HepG2 (cell line): ENCODE results near the gene GRB7. TPM values are rescaled to one million over a fixed set of nuclear protein-coding genes. Genes with fewer than 3 reads are reported as not detected.

Experiments
- ARID2 ChIP-seq: sonication (generic); formaldehyde crosslinking; IDR thresholded peaks from 2 replicates; pipeline ENCODE4 v1.8.1; 2022; ENCODE audit warnings: mild to moderate bottlenecking, missing genetic modification reagents, borderline replicate concordance
- CAMTA2 ChIP-seq: sonication (generic); formaldehyde crosslinking; IDR thresholded peaks from 2 replicates; pipeline ENCODE4 v1.4.0; 2020; ENCODE audit warnings: mild to moderate bottlenecking, missing genetic modification reagents, borderline replicate concordance
- GPN1 ChIP-seq: sonication (generic); formaldehyde crosslinking; IDR thresholded peaks from 2 replicates; pipeline ENCODE4 v1.5.1; 2020; ENCODE audit warnings: missing genetic modification reagents, borderline replicate concordance
- KLF16 ChIP-seq, 2 experiments: sonication (generic) in 1 of 2; formaldehyde crosslinking in 1 of 2; IDR thresholded peaks; 2 replicates each; pipeline versions ENCODE4 v1.6.1 to v1.8.0; 2016 to 2023; ENCODE audit warnings: missing genetic modification reagents in 2 of 2, missing compliant biosample characterization in 1 of 2
- MYC ChIP-seq: sonication (generic); formaldehyde crosslinking; IDR thresholded peaks from 2 replicates; pipeline ENCODE4 v1.9.0; 2021; ENCODE audit warnings: missing genetic modification reagents, borderline replicate concordance
- NBN ChIP-seq: fragments of 450-650 bp; conservative IDR thresholded peaks from 2 replicates; pipeline ENCODE4 v1.6.1; 2017
- NRL ChIP-seq: sonication (generic); formaldehyde crosslinking; IDR thresholded peaks from 2 replicates; pipeline ENCODE4 v1.5.0; 2020; ENCODE audit warnings: missing genetic modification reagents, mild to moderate bottlenecking, moderate library complexity, borderline replicate concordance
- U2AF1 ChIP-seq: fragments of 200-400 bp; formaldehyde crosslinking; optimal IDR thresholded peaks from 2 replicates; pipeline ENCODE3; 2017; ENCODE audit warnings: mild to moderate bottlenecking, low read depth, low read length
- ZNF17 ChIP-seq: sonication (generic); formaldehyde crosslinking; IDR thresholded peaks from 2 replicates; pipeline ENCODE4 v1.5.0; 2020; ENCODE audit warnings: mild to moderate bottlenecking, missing genetic modification reagents
- ZNF234 ChIP-seq: sonication (generic); formaldehyde crosslinking; conservative IDR thresholded peaks from 2 replicates; pipeline ENCODE4 v1.5.1; 2020; ENCODE audit warnings: mild to moderate bottlenecking, missing genetic modification reagents
- ZNF251 ChIP-seq: sonication (generic); formaldehyde crosslinking; IDR thresholded peaks from 2 replicates; pipeline ENCODE4 v1.9.0; 2021; ENCODE audit warnings: mild to moderate bottlenecking, missing genetic modification reagents
- ZNF263 ChIP-seq: sonication (generic); formaldehyde crosslinking; IDR thresholded peaks from 2 replicates; pipeline ENCODE4 v1.4.0; 2020; ENCODE audit warnings: missing genetic modification reagents
- polyA plus RNA-seq, 8 experiments: library from polyadenylated mRNA; depleted of rRNA in 3 of 8; stranded (reverse) in 7 of 8; unstranded in 1 of 8; fragments of >200 nt; fragmentation: Illumina TruSeq in 4 of 8; extraction: Trizol in 4 of 8; gene quantifications; 2 replicates each; pipeline versions ENCODE4 v1.2.1 to v1.2.3, GENCODE V29; 2011 to 2016; ENCODE audit warnings: low read depth in 4 of 8, missing spikeins in 1 of 8, mixed read lengths in 1 of 8; ENCODE audit not compliant: insufficient read depth in 1 of 8
- total RNA-seq, 5 experiments: library from RNA; depleted of rRNA; stranded (reverse); fragments of >200 nt; fragmentation: Illumina TruSeq; extraction: Trizol; gene quantifications; 2 replicates each; pipeline ENCODE4 v1.2.3, GENCODE V29; 2016; ENCODE audit warnings: low read depth in 1 of 5
- TF ChIP-seq, protein P1 (sequence below): sonication (generic); formaldehyde crosslinking; IDR thresholded peaks from 2 replicates; pipeline ENCODE4 v1.4.0; 2020; ENCODE audit warnings: missing genetic modification reagents
- TF ChIP-seq, protein P2 (sequence below): sonication (generic); IDR thresholded peaks from 2 replicates; pipeline ENCODE4 v1.6.1; 2016; ENCODE audit warnings: low read depth, borderline replicate concordance
- TF ChIP-seq, protein P3 (sequence below): sonication (generic); formaldehyde crosslinking; IDR thresholded peaks from 2 replicates; pipeline ENCODE4 v1.5.0; 2020; ENCODE audit warnings: mild to moderate bottlenecking, missing genetic modification reagents
- TF ChIP-seq, protein P4 (sequence below): sonication (generic); formaldehyde crosslinking; IDR thresholded peaks from 2 replicates; pipeline ENCODE4 v1.5.0; 2020; ENCODE audit warnings: mild to moderate bottlenecking, missing genetic modification reagents
- TF ChIP-seq, protein P5 (sequence below): sonication (generic); formaldehyde crosslinking; IDR thresholded peaks from 2 replicates; pipeline ENCODE4 v1.5.0; 2020; ENCODE audit warnings: mild to moderate bottlenecking, missing genetic modification reagents, borderline replicate concordance

Gene GRB7
- total and polyA plus RNA-seq, 2 of the 13 experiments (the other 11 are each of a cell fraction or from before 2014, with no cell fraction given): 60.2 to 77.7 TPM

DNA sequence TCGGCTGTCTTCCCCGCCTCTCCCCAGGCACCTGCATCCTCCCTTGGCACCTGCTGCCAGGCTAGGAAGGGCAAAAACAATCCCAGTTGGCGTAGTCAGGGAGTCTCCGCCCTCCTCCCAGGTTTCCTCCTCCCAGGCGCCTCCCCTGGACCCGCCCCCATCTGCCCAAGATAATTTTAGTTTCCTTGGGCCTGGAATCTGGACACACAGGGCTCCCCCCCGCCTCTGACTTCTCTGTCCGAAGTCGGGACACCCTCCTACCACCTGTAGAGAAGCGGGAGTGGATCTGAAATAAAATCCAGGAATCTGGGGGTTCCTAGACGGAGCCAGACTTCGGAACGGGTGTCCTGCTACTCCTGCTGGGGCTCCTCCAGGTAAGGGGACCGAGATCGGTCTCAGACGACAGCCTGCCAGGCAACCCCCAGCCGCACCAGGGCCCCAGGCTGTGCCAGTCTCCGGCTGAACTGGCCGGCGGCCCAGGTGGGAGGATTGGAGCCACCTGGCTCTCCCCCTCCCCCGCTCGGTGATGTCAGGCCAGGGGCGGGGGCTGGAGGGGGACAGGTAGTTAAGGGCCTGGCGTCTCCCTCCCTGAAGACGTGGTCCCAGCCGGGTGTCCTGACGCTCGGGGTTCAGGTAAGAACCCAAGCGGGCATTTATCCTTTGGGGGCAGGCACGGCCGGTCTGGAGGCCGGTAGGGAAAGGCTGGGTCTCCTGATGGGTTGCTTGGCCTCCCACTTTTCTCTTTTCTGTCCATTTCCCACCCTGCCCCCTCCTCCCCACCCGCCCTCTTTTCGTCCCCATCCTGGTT lies at the start of gene GRB7 (continued):
- TF ChIP-seq, protein P1, sequence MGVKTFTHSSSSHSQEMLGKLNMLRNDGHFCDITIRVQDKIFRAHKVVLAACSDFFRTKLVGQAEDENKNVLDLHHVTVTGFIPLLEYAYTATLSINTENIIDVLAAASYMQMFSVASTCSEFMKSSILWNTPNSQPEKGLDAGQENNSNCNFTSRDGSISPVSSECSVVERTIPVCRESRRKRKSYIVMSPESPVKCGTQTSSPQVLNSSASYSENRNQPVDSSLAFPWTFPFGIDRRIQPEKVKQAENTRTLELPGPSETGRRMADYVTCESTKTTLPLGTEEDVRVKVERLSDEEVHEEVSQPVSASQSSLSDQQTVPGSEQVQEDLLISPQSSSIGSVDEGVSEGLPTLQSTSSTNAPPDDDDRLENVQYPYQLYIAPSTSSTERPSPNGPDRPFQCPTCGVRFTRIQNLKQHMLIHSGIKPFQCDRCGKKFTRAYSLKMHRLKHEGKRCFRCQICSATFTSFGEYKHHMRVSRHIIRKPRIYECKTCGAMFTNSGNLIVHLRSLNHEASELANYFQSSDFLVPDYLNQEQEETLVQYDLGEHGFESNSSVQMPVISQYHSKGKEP: 0 out of 2 replicates have a peak, but pooled peaks have one; percentile 48
- TF ChIP-seq U2AF1: peak; percentile 29
- no peak for TF ChIP-seq NRL (CRISPR knock-in tag)
- no peak; the same call in 1 of the 2 replicates for TF ChIP-seq CAMTA2
- no peak for TF ChIP-seq ZNF251 (CRISPR knock-in tag)
- TF ChIP-seq, protein P2, sequence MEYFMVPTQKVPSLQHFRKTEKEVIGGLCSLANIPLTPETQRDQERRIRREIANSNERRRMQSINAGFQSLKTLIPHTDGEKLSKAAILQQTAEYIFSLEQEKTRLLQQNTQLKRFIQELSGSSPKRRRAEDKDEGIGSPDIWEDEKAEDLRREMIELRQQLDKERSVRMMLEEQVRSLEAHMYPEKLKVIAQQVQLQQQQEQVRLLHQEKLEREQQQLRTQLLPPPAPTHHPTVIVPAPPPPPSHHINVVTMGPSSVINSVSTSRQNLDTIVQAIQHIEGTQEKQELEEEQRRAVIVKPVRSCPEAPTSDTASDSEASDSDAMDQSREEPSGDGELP: peak; percentile 79; the same call in 1 of the 2 replicates
- no peak for TF ChIP-seq ZNF234 (CRISPR knock-in tag)
- no peak for TF ChIP-seq KLF16 (CRISPR knock-in tag; IDR thresholded peaks at IDR 0.05)
- TF ChIP-seq MYC: peak; percentile 69
- no peak for TF ChIP-seq ARID2 (CRISPR knock-in tag)
- TF ChIP-seq, protein P3, sequence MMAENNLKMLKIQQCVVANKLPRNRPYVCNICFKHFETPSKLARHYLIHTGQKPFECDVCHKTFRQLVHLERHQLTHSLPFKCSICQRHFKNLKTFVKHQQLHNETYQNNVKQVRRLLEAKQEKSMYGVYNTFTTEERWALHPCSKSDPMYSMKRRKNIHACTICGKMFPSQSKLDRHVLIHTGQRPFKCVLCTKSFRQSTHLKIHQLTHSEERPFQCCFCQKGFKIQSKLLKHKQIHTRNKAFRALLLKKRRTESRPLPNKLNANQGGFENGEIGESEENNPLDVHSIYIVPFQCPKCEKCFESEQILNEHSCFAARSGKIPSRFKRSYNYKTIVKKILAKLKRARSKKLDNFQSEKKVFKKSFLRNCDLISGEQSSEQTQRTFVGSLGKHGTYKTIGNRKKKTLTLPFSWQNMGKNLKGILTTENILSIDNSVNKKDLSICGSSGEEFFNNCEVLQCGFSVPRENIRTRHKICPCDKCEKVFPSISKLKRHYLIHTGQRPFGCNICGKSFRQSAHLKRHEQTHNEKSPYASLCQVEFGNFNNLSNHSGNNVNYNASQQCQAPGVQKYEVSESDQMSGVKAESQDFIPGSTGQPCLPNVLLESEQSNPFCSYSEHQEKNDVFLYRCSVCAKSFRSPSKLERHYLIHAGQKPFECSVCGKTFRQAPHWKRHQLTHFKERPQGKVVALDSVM (CRISPR knock-in tag): peak; percentile 54; the same call in 1 of the 2 replicates
- TF ChIP-seq, protein P4, sequence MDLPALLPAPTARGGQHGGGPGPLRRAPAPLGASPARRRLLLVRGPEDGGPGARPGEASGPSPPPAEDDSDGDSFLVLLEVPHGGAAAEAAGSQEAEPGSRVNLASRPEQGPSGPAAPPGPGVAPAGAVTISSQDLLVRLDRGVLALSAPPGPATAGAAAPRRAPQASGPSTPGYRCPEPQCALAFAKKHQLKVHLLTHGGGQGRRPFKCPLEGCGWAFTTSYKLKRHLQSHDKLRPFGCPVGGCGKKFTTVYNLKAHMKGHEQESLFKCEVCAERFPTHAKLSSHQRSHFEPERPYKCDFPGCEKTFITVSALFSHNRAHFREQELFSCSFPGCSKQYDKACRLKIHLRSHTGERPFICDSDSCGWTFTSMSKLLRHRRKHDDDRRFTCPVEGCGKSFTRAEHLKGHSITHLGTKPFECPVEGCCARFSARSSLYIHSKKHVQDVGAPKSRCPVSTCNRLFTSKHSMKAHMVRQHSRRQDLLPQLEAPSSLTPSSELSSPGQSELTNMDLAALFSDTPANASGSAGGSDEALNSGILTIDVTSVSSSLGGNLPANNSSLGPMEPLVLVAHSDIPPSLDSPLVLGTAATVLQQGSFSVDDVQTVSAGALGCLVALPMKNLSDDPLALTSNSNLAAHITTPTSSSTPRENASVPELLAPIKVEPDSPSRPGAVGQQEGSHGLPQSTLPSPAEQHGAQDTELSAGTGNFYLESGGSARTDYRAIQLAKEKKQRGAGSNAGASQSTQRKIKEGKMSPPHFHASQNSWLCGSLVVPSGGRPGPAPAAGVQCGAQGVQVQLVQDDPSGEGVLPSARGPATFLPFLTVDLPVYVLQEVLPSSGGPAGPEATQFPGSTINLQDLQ (CRISPR knock-in tag): no peak
- TF ChIP-seq ZNF17 (CRISPR knock-in tag): no peak
- TF ChIP-seq, protein P5, sequence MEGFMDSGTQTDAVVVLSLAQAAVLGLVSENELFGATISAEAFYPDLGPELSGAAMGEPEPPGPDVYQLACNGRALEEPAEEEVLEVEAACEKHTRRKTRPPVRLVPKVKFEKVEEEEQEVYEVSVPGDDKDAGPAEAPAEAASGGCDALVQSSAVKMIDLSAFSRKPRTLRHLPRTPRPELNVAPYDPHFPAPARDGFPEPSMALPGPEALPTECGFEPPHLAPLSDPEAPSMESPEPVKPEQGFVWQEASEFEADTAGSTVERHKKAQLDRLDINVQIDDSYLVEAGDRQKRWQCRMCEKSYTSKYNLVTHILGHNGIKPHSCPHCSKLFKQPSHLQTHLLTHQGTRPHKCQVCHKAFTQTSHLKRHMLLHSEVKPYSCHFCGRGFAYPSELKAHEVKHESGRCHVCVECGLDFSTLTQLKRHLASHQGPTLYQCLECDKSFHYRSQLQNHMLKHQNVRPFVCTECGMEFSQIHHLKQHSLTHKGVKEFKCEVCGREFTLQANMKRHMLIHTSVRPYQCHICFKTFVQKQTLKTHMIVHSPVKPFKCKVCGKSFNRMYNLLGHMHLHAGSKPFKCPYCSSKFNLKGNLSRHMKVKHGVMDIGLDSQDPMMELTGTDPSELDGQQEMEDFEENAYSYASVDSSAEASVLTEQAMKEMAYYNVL (CRISPR knock-in tag): no peak; the same call in 1 of the 2 replicates
- no peak for TF ChIP-seq NBN
- no peak for TF ChIP-seq GPN1 (CRISPR knock-in tag)
- peak; percentile 82 for TF ChIP-seq ZNF263
